Activated CD4-positive, alpha-beta T cell treated with anti-CD3 and anti-CD28 coated beads, Interleukin-2, amount 10 ng/mL, durations not matched to agents 7 days and 5 days (primary cell): Measurements from ENCODE around the gene MIPEP. TPM values are rescaled to one million over a fixed set of nuclear protein-coding genes. Genes with fewer than 3 reads are reported as not detected.

Experiments
- CTCF ChIA-PET: fragments of 350-600 bp; sonication (Branson Sonifier 250); formaldehyde crosslinking; loops from one replicate; lab custom pipeline; 2021; ENCODE audit warnings: antibody characterized with exemption; lab: Charles Lee
- POLR2A ChIA-PET: fragments of 350-600 bp; sonication (Branson Sonifier 250); formaldehyde crosslinking; loops from one replicate; lab custom pipeline; 2021; ENCODE audit warnings: antibody characterized with exemption; lab: Charles Lee
- DNase-seq: peaks from one replicate; pipeline ENCODE4 v3.0.0-alpha.2; 2020
- H3K27ac Mint-ChIP-seq: one replicate; pipeline ENCODE4 v1.8.0; 2021; ENCODE audit warnings: mild to moderate bottlenecking, moderate library complexity, mixed read lengths
- H3K27me3 Mint-ChIP-seq: one replicate; pipeline ENCODE4 v1.8.0; 2021; ENCODE audit warnings: mixed read lengths
- H3K36me3 Mint-ChIP-seq: one replicate; pipeline ENCODE4 v1.8.0; 2021; ENCODE audit warnings: low read depth, mixed read lengths
- H3K4me1 Mint-ChIP-seq: one replicate; pipeline ENCODE4 v1.8.0; 2021; ENCODE audit warnings: mixed read lengths
- H3K4me3 Mint-ChIP-seq: one replicate; pipeline ENCODE4 v1.8.0; 2021; ENCODE audit warnings: mild to moderate bottlenecking, moderate library complexity, mixed read lengths
- H3K9me3 Mint-ChIP-seq: one replicate; pipeline ENCODE4 v1.8.0; 2021; ENCODE audit warnings: mixed read lengths
- total RNA-seq, 2 experiments: library from RNA; stranded (reverse); gene quantifications; one replicate each; pipeline ENCODE4 v1.2.3, GENCODE V29; 2021

MIPEP gene
- total RNA-seq, 2 experiments from 2014 or later, result 8.2 to 10.0 TPM

DNA sequence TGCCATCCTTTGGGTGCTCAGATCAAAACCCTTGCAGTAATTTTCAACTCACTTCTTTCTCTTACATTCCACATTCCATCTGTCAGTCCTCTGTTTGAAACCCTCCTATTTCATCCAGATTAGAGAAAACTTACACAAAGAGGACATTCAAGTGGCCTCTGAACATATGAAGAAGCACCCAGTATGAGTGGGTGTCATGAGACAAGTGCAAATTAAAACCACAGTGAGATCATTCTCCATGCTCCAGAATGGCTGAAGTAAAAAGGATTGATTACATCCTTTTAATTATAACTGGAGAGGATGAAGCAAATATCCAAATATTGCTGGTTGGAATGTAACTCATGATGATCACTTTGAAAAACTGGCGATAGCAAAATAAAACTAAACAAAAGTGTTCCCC lies 96.5 kb downstream of the MIPEP start:
- H3K27ac Mint-ChIP-seq, result no peak overlapping the region
- H3K36me3 Mint-ChIP-seq, result peaks cover 6% of the 10 kb centered on the region
- DNase-seq, result no peak
- CTCF ChIA-PET, result interaction anchor here (1.0 kb wide), 1 partner anchor 51 kb away, joined by 3 read pairs; no protein-coding TSS in a partner anchor
- H3K27me3 Mint-ChIP-seq, result no peaks in the 10 kb centered on the region
- no peak overlapping the region for H3K4me3 Mint-ChIP-seq
- H3K9me3 Mint-ChIP-seq, result peaks cover under 1% of the 10 kb centered on the region
- peaks cover 15% of the 10 kb centered on the region for H3K4me1 Mint-ChIP-seq
- POLR2A ChIA-PET, result no interaction called here

DNA sequence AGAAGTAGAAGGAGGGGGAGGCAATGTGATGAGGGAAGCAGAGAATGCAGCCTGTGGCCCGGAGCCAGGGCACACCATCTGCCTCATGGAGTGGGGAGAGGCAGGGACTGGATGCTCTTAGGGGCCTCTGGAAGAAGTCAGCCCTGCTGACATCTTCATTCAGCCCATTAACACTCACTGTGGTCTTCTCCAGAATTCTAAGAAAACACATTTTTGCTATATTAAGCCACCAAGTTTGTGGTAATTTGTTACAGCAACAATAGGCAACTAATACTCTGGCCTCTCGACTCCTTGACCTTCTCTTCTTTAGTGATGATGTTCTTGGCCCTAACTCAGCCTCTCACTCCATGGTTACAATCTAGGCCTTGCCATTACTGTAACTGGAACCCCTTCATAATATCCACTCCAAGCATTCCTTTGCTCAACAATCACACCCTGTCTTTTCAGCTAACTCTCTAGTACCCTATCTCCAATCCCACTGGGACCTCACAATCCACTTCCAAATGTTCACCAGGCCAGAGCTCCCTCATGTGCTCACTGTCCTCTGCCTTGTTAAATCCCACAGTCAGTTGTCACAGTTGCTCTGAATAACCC lies 98.5 kb downstream of the MIPEP start:
- CTCF ChIA-PET, result interaction anchor here (1.0 kb wide), 1 partner anchor 55 kb away, joined by 3 read pairs; no protein-coding TSS in a partner anchor
- Mint-ChIP-seq H3K36me3 (peaks cover 2% of the 10 kb centered on the region), H3K27ac (no peak overlapping the region), H3K4me3 (no peak overlapping the region), H3K27me3 (no peaks in the 10 kb centered on the region), H3K9me3 (no peaks in the 10 kb centered on the region), H3K4me1 (peaks cover 13% of the 10 kb centered on the region)
- DNase-seq, result no peak
- POLR2A ChIA-PET, result no interaction called here

DNA sequence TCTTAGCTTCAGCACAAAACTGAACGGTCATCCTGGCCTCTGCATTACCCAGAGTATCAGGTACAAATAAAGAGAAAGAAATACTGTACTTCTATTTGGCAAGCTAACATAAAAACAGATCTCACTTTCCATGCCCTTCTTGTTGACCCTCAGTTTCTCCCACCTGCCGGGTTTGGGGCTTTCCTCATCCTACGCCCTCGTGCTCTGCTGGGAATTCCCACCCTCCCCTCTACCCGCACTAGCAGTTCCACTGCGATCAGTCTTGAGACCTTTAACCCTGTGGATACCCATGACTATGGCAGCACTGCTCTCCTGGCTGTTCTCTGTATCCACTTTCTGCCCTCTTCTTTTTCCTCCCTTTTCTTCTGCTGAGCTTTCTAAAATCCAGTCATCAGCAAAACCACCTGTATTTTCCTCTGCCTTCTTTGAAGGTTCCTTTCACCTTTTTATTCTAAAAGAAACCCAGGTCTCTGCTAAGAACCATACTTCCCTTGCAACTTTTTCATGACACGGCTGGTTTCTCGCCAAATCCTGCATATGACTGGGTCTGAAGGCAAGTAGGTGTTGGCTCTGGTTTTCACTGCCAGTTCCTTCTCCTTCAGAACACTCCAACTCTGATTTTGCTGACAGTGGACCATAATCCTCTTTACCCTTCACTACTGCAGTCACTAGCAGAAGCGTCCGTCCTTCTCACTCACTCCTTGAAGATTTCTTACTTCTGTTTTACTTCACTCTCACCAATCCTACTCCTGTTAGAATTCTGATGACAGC lies 99.4 kb downstream of the MIPEP start:
- ChIA-PET CTCF (no interaction called here), POLR2A (no interaction called here)
- H3K27ac Mint-ChIP-seq, result no peak overlapping the region
- no peak overlapping the region for H3K4me3 Mint-ChIP-seq
- no peaks in the 10 kb centered on the region for H3K9me3 Mint-ChIP-seq
- no peaks in the 10 kb centered on the region for H3K27me3 Mint-ChIP-seq
- peaks cover 2% of the 10 kb centered on the region for H3K36me3 Mint-ChIP-seq
- peaks cover 11% of the 10 kb centered on the region for H3K4me1 Mint-ChIP-seq
- DNase-seq, result no peak

DNA sequence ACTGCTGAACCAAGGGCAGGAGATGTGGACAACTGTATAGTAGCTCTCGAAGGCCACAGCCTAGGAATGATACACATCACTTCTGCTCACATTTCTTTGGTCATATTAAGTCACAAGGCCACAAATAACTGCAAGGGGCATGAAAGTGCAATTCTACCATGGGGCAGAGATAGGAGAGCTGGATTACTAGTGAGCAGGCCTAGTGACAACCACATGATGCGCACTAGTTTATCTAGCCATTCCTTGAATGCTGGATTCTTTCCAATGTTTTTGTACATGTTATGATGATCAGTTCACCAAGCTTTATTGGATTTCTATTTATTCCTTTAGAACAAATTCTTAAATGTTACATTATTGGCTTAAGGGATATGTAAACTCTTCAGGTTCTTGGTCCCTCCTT lies 100.7 kb downstream of the MIPEP start:
- Mint-ChIP-seq H3K36me3 (peaks cover under 1% of the 10 kb centered on the region), H3K4me3 (no peak overlapping the region), H3K27me3 (no peaks in the 10 kb centered on the region), H3K9me3 (no peaks in the 10 kb centered on the region), H3K27ac (no peak overlapping the region), H3K4me1 (peaks cover under 1% of the 10 kb centered on the region)
- DNase-seq, result no peak
- CTCF ChIA-PET, result no interaction called here
- POLR2A ChIA-PET, result no interaction called here

DNA sequence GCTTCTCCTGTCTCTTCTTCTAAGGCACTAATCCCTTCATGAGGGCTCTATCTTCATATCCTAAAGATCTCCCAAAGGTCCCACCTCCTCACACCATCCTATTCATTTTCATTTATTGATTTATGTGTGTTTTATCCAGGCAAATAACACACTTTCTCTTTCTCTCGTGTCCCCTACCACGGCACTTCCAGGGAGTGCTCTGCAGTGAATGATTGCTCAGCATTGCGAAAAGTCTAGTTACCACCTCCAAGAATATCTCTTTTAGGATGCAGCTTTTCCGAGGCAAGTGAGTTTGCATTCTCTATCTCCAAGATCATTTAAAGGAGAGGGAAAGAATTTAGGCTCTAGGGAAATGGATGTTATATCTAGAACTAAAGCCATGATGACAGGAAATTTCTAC lies 101.7 kb downstream of the MIPEP start:
- Mint-ChIP-seq H3K4me3 (no peak overlapping the region), H3K9me3 (no peaks in the 10 kb centered on the region), H3K4me1 (no peaks in the 10 kb centered on the region), H3K27me3 (no peaks in the 10 kb centered on the region), H3K27ac (no peak overlapping the region), H3K36me3 (no peaks in the 10 kb centered on the region)
- ChIA-PET POLR2A (no interaction called here), CTCF (no interaction called here)
- DNase-seq, result no peak

DNA sequence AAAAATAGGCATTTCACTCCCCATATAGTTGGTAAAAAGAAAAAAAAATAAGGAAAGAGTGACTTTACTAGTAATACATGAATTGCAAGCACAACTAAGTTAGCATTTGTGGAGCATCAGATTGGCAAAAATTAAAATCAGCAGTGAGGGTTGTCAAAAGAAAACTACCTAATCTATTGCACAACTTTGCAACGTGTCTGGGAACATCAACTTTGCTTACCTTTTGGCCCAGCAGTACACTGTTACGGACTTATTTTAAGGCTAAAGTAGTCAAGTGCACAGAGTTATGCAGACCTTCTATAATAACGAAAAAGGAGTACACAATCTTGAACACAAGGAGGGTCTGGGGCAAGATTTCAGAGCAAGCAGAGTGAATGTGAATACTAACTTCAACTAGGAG lies 102.6 kb downstream of the MIPEP start:
- DNase-seq, result no peak
- ChIA-PET POLR2A (no interaction called here), CTCF (no interaction called here)
- no peaks in the 10 kb centered on the region for H3K4me1 Mint-ChIP-seq
- no peak overlapping the region for H3K27ac Mint-ChIP-seq
- H3K9me3 Mint-ChIP-seq, result no peaks in the 10 kb centered on the region
- H3K4me3 Mint-ChIP-seq, result no peak overlapping the region
- H3K27me3 Mint-ChIP-seq, result no peaks in the 10 kb centered on the region
- no peaks in the 10 kb centered on the region for H3K36me3 Mint-ChIP-seq

DNA sequence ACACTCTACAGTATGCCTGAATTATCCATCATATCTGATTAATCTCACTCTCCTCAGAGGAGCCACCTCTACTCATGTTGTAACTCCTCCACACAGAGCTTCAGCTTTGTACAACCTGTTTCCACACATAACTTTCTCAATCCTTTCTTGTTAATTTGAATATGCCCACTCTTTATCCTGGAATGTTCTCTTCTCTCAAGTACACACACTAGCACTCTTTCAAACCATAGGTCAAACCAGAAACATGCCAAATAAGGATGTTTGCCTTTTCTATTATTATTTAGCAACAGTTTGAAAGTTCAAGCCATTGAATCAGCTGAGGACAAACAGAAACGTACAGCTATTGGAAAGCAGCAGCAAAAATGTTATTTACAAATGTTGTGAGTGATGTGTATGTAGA lies 110.3 kb downstream of the MIPEP start:
- Mint-ChIP-seq H3K27me3 (no peaks in the 10 kb centered on the region), H3K36me3 (peaks cover 8% of the 10 kb centered on the region), H3K4me3 (no peak overlapping the region), H3K4me1 (peaks cover 16% of the 10 kb centered on the region), H3K9me3 (peaks cover 6% of the 10 kb centered on the region), H3K27ac (no peak overlapping the region)
- POLR2A ChIA-PET, result no interaction called here
- CTCF ChIA-PET, result interaction anchor here (0.8 kb wide), 1 partner anchor 500 kb away, joined by 3 read pairs; no protein-coding TSS in a partner anchor
- no peak for DNase-seq

DNA sequence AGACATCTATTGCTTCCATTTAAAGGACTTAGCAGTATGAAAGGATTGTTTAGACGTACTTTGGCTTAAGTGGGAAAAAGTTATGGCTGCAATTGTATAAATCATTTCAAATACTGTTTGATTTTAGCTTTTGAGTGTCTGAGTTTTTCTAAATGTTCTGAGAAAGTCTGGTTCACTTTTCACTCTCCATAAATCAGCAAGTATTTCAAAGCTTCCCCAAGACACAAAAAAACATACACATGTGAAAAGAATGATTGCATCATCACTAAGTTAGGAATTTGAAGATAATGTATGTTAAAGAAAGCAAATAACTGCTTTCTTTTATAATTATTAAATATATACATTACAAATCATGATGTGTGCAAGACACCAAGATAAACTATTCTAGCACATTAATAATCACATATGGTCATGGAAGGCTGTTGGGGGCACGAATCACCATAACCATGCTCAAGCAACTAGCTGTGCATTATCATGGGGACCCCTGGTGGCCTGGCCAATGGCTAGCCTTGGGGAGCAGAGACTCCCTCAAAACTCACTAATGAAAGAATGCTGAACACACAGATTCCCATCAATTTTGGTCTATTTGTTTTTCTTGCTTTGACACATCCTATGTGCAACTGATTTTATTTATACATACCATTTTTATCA lies 111.1 kb downstream of the MIPEP start:
- no peak for DNase-seq
- Mint-ChIP-seq H3K27me3 (no peaks in the 10 kb centered on the region), H3K4me1 (peaks cover 16% of the 10 kb centered on the region), H3K27ac (no peak overlapping the region), H3K4me3 (no peak overlapping the region), H3K36me3 (peaks cover 8% of the 10 kb centered on the region), H3K9me3 (peaks cover 6% of the 10 kb centered on the region)
- CTCF ChIA-PET, result no interaction called here
- POLR2A ChIA-PET, result no interaction called here

DNA sequence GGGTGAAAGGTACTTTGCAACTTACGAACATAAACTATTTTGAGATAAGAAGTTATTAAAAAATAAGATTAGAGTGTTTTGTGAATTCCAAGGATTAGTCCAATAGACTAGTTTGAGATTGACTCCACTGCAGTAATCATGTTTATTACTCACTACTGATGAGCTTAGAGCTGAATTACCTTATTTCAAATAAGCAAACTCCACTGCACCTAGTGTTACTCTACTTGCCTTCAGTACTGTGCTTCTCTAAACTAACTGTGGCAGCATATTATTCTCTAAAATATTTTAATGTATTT lies 111.7 kb downstream of the MIPEP start:
- peaks cover 8% of the 10 kb centered on the region for H3K36me3 Mint-ChIP-seq
- no peak for DNase-seq
- H3K4me3 Mint-ChIP-seq, result no peak overlapping the region
- H3K27me3 Mint-ChIP-seq, result no peaks in the 10 kb centered on the region
- no peak overlapping the region for H3K27ac Mint-ChIP-seq
- peaks cover 16% of the 10 kb centered on the region for H3K4me1 Mint-ChIP-seq
- ChIA-PET POLR2A (no interaction called here), CTCF (no interaction called here)
- peaks cover 6% of the 10 kb centered on the region for H3K9me3 Mint-ChIP-seq

DNA sequence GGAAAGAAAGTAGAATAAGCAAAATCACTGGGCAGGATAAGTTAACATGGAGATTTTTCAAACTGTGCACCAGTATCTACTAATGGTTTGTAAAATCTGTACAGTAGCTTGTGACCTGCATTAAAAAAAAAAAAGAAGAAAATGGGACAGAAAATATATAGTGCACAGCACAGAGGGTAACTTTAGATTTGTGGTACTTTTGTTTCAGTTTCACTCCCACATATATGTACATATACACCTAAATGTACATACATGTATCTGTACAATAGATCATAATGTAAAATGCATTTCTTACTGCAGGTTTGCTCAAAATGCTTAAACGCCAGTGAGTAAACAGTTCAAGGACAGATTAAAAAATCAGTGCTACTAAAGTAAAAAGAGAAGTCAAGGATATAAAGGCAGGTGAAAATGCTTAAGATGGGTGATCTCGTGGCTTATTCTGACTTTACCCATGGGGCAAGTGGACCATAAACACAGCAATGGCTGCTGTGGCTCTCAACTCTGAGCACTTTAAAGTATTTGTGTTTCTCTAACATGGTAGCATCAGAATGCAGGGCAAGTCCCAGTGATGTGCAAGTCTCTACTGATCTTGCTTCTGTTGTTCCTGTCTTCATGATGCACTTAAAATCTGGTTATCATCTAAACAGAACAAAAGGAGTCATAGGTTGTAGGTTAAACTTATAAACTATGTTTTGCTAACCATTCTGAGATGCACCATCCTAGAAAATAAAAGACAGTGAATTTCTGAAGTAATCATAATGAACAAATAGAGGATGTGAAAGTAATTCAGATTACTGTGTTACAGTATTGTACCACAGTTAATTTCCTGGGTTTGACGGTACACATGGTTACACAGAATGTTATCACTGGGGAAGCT lies 112.3 kb downstream of the MIPEP start:
- Mint-ChIP-seq H3K4me1 (peaks cover 16% of the 10 kb centered on the region), H3K9me3 (peaks cover 6% of the 10 kb centered on the region), H3K4me3 (no peak overlapping the region), H3K27ac (no peak overlapping the region), H3K36me3 (peaks cover 8% of the 10 kb centered on the region), H3K27me3 (no peaks in the 10 kb centered on the region)
- no peak for DNase-seq
- POLR2A ChIA-PET, result no interaction called here
- CTCF ChIA-PET, result interaction anchor here (0.6 kb wide), 1 partner anchor 34 kb away, joined by 3 read pairs; no protein-coding TSS in a partner anchor

DNA sequence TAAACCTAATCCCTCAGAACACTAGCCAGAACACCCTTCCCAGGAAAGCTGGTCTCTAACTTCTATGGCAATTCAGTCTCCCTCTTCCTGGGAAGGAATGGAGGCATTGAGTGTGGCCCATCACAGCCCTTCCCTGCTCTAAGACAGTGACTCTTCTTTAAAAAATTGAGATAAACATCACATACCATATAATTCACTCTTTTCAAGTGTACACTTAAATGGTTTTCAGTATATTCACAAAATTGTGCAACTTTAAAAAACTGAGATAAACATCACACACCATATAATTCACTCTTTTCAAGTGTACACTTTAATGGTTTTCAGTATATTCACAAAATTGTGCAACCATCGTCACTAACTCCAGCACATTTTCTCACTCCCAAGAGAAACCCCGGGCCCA lies 116.5 kb downstream of the MIPEP start:
- no peaks in the 10 kb centered on the region for H3K27me3 Mint-ChIP-seq
- CTCF ChIA-PET, result no interaction called here
- no peak for DNase-seq
- no peaks in the 10 kb centered on the region for H3K9me3 Mint-ChIP-seq
- no peaks in the 10 kb centered on the region for H3K36me3 Mint-ChIP-seq
- POLR2A ChIA-PET, result no interaction called here
- peaks cover 19% of the 10 kb centered on the region for H3K4me1 Mint-ChIP-seq
- no peak overlapping the region for H3K27ac Mint-ChIP-seq
- no peak overlapping the region for H3K4me3 Mint-ChIP-seq

DNA sequence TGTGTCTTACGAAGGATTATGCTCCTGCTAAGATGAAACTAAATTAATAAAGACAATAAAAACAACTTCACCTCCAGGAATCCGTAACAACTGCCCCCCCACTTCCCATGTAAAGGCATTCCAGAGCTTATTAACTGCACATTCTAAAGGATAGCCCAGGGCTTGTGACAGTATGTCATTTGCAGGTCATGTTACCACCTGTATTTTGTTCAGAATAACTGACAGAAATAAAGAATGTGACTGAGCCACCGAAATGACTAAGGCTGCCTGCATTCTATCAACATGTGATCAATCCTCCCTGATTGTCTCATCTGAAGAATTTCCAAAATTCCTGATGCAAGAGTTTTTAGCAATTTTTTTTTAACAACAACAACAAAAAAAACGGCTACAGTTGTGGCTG lies 117.2 kb downstream of the MIPEP start:
- H3K4me1 Mint-ChIP-seq, result peaks cover 12% of the 10 kb centered on the region
- H3K9me3 Mint-ChIP-seq, result no peaks in the 10 kb centered on the region
- ChIA-PET POLR2A (no interaction called here), CTCF (interaction anchor here (0.6 kb wide), 1 partner anchor 847 kb away, joined by 3 read pairs; no protein-coding TSS in a partner anchor)
- H3K27me3 Mint-ChIP-seq, result no peaks in the 10 kb centered on the region
- H3K27ac Mint-ChIP-seq, result no peak overlapping the region
- no peak overlapping the region for H3K4me3 Mint-ChIP-seq
- H3K36me3 Mint-ChIP-seq, result no peaks in the 10 kb centered on the region
- DNase-seq, result no peak
